Fibroblast of pulmonary artery (primary cell): Measurements from ENCODE around the gene TET2.

Experiments
- DNase-seq: peaks from one replicate; pipeline ENCODE4 v3.0.0-alpha.2; 2010; ENCODE audit warnings: low read depth
- H3K4me3 ChIP-seq: replicated peaks from 2 replicates; pipeline ENCODE4 v1.5.1; 2011; ENCODE audit warnings: low read depth, mild to moderate bottlenecking, control low read depth, low read length, moderate library complexity
- CTCF ChIP-seq: IDR thresholded peaks from 2 replicates; pipeline ENCODE4 v1.5.1; 2011; ENCODE audit warnings: mild to moderate bottlenecking, control low read depth, low read length, inconsistent platforms; ENCODE audit errors: missing control alignments

Gene TET2

GRCh38 chr4:105147553-105148161 lies 981 bp downstream of the TET2 start:
- no peak for TF ChIP-seq CTCF
- peak; percentile 50 for DNase-seq
- peak overlapping the region; percentile 73 for H3K4me3 ChIP-seq

DNA sequence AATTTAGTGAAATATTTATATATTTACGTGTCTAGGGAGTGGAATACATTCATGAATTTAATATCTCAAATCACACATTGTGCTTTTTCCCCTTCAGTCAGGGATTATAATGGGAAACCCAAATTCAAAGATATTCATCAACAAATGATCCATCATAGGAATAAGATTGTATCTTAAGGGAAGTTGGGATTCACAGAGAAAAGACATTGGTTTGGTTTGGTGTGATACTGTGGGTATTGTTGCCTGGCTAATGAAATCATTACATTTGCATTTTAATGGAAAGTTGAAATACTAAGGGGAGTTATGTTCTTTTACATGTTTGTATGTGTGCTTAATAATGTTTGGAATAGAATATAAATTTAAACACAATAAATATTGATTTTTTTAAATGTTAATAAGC lies 1.7 kb downstream of the TET2 start:
- no peak for TF ChIP-seq CTCF
- no peak for DNase-seq
- H3K4me3 ChIP-seq: peak overlapping the region; percentile 73

- no peak for DNase-seq
- peak overlapping the region; percentile 73 for H3K4me3 ChIP-seq
- no peak for TF ChIP-seq CTCF
These were observed 2.1 kb downstream of the TET2 start for GRCh38 chr4:105148776-105149175.

DNA sequence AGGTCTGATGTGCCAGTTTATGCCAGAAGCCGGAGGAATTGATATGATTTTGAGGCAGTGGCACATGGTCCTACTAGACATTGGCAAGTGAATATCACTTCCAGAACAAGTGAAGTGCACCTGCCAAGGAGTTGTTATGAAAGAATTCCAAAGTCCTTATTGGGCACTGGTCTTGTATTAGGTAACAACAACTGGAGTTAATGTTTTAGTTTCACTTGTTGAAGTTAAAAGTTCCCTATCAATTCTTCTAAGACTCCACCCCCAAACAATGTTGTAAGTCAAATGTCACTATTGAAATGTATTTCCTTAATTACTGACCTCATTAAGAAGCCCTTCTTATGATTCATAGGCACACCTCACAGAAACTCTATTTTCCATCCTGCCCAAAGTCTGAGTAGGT lies 3.1 kb downstream of the TET2 start:
- TF ChIP-seq CTCF: no peak
- no peak for DNase-seq
- no peak overlapping the region for H3K4me3 ChIP-seq

DNA sequence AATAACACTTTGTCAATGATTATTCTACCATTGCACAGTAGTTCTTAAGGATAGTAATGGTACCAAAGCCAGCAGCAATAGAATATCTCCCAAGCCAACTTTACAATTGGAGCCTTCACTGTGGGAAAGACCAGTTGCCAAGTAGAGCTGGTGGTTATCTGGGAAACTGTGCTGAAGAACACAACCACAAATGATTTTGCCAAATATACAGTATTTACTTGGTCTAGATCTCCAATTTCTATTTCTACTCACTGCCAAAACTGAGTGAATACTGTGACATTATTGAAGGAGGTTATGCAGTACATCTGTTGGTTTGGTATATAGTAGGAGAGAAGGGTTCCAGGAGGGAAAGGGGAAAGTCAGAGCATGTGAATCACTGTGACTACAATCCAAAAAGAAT lies 3.8 kb downstream of the TET2 start:
- no peak overlapping the region for H3K4me3 ChIP-seq
- TF ChIP-seq CTCF: no peak
- DNase-seq: peak; percentile 30

DNA sequence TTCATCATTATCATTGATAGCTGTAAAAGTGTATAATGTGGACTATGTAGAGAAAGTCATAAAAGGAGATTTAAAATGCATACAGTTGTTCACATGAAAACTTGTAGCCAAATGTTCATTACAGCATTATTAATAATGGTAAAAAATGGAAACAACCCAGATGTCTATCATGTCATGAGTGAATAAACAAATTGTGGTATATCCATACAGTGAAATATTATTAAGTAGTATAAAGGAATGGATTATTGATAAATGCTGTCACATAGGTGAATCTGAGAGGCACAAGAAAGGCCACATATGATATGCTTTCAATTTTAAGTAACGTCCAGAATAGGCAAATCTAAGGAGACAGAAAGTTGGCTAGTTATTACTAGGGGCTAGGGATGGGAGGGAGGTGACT lies 7.1 kb downstream of the TET2 start:
- H3K4me3 ChIP-seq: no peak overlapping the region
- no peak for DNase-seq
- no peak for TF ChIP-seq CTCF

DNA sequence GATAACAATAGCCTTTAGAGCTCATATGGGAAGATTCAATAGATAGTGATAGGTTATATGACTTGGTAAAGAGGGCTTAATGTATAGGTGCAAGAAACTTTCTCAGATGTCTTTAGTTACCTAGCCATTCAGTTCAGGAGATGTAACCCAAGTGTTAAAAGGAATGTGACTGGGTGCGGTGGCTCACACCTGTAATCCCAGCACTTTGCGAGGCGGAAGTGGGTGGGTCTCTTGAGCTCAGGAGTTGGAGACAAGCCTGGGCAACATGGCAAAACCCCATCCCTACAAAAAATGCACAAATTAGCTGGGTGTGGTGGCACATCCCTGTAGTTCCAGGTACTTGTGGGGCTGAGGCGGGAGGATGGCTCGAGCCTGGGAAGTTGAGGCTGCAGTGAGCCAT lies 7.9 kb downstream of the TET2 start:
- TF ChIP-seq CTCF: no peak
- H3K4me3 ChIP-seq: no peak overlapping the region
- DNase-seq: no peak
